Upper lobe of left lung (tissue), 6 donors: ENCODE measurements around the gene MANEAL. TPM values are rescaled to one million over a fixed set of nuclear protein-coding genes. Genes with fewer than 3 reads are reported as not detected.
A peak's percentile ranks its signal among the peaks of the same experiment; 100 is the strongest.

Experiments
- ATAC-seq, 2 donors: fragments of 200-7000 bp; cut with Tn5 transposase; one replicate each; pipeline ENCODE4 v1.9.1; 2022; ENCODE audit warnings: mild to moderate bottlenecking in 2 of 2, moderate library complexity in 2 of 2; ENCODE audit not compliant: low FRiP score in 2 of 2
- DNase-seq, 2 donors: peaks; one replicate each; pipeline ENCODE4 v3.0.0-alpha.2; 2019 to 2020
- H3K27ac ChIP-seq, 4 donors: fragments of 200-600 bp; sonication (generic); one replicate each; pipeline ENCODE4 v1.5.1; 2016 to 2019
- H3K27me3 ChIP-seq, 4 donors: fragments of 200-600 bp; sonication (generic); one replicate each; pipeline ENCODE4 v1.5.1; 2017 to 2019
- H3K36me3 ChIP-seq, 4 donors: fragments of 200-600 bp; sonication (generic); one replicate each; pipeline ENCODE4 v1.5.1; 2016 to 2019
- H3K4me1 ChIP-seq, 4 donors: fragments of 200-600 bp; sonication (generic); one replicate each; pipeline ENCODE4 v1.5.1; 2018 to 2019
- H3K4me3 ChIP-seq, 4 donors: fragments of 200-600 bp; sonication (generic); one replicate each; pipeline ENCODE4 v1.5.1; 2017 to 2019; ENCODE audit warnings: mild to moderate bottlenecking in 2 of 4, moderate library complexity in 1 of 4
- H3K9me3 ChIP-seq, 4 donors: fragments of 200-600 bp; sonication (generic); one replicate each; pipeline ENCODE4 v1.5.1; 2018 to 2019
- CTCF ChIP-seq, 6 experiments: fragments of 450-650 bp in 4 of 6; fragments of 200-600 bp in 2 of 6; sonication (generic) in 2 of 6; IDR thresholded peaks; one replicate each; pipeline ENCODE4 v1.5.1; 2016 to 2019; ENCODE audit warnings: antibody characterized with exemption in 6 of 6
- EP300 ChIP-seq, 4 donors: sonication (generic); formaldehyde crosslinking; IDR thresholded peaks; one replicate each; pipeline ENCODE4 v1.5.1; 2017; ENCODE audit warnings: antibody characterized with exemption in 4 of 4, control low read depth in 2 of 4
- POLR2A ChIP-seq, 4 donors: fragments of 450-650 bp; IDR thresholded peaks; one replicate each; pipeline ENCODE4 v1.5.1; 2016 to 2017; ENCODE audit warnings: antibody characterized with exemption in 4 of 4, mild to moderate bottlenecking in 2 of 4
- POLR2AphosphoS5 ChIP-seq, 2 donors: sonication (generic); formaldehyde crosslinking; IDR thresholded peaks; one replicate each; pipeline ENCODE4 v1.5.1; 2017; ENCODE audit warnings: antibody characterized with exemption in 2 of 2
- WGBS, 2 donors: methylation state at CpG; one replicate each; pipeline ENCODE4 v1.1.5; 2017 to 2018; 5-methylcytosine and 5-hydroxymethylcytosine counted together
- total RNA-seq, 6 donors: library from RNA; depleted of rRNA in 4 of 6; stranded (reverse); fragments of >200 nt in 4 of 6; gene quantifications; one replicate each; pipeline versions ENCODE4 v1.1.0 to v1.2.1, GENCODE V29; 2016 to 2021
- donor health status: DM: no; HTN: no; CAD: no; lungs with moderate emphysema.
- donor health status: DM: no; HTN: yes; CAD: no; lungs with severe emphysema.

Gene MANEAL
- total RNA-seq, 6 donors from 2014 or later = 2.8 to 8.1 (median 5.2) TPM

- ATAC-seq (no peak), DNase-seq (no peak)
- WGBS, 2 donors = 61 to 62% methylated on average over 2 of the region's 2 CpGs
- Histone ChIP-seq H3K4me3 (no peak overlapping the region), H3K4me1 (no peaks in the 10 kb centered on the region), H3K27me3 (peaks cover 0 to 6% (median 3%) of the 10 kb centered on the region in 4 donors), H3K27ac (no peak overlapping the region), H3K9me3 (no peaks in the 10 kb centered on the region), H3K36me3 (no peaks in the 10 kb centered on the region)
- TF ChIP-seq POLR2A (IDR thresholded peaks at IDR 0.05) = no peak
- no peak for TF ChIP-seq POLR2AphosphoS5 (IDR thresholded peaks at IDR 0.05)
- TF ChIP-seq EP300 (IDR thresholded peaks at IDR 0.05) = no peak
These were observed 34.2 kb upstream of the MANEAL start for GRCh38 chr1:37759451-37759850.

GRCh38 chr1:37761416-37762095 is 32.1 kb upstream of the MANEAL start:
- no peak overlapping the region for H3K4me3 ChIP-seq
- no peak for TF ChIP-seq POLR2A (IDR thresholded peaks at IDR 0.05)
- no peak for TF ChIP-seq POLR2AphosphoS5 (IDR thresholded peaks at IDR 0.05)
- no peak for TF ChIP-seq CTCF (IDR thresholded peaks at IDR 0.05)
- no peak for TF ChIP-seq EP300 (IDR thresholded peaks at IDR 0.05)
- ATAC-seq = peak in 1 of 2 donors; percentile 29
- no peaks in the 10 kb centered on the region for H3K36me3 ChIP-seq
- H3K27me3 ChIP-seq = peaks cover 0 to 25% (median 12%) of the 10 kb centered on the region in 4 donors
- peak in 1 of 2 donors; percentile 82 for DNase-seq
- 52 to 62% methylated on average over 27 to 53 of the region's 68 CpGs for WGBS, 2 donors
- no peaks in the 10 kb centered on the region for H3K9me3 ChIP-seq
- peaks cover 0 to 6% (median 0%) of the 10 kb centered on the region in 4 donors for H3K4me1 ChIP-seq
- no peak overlapping the region for H3K27ac ChIP-seq

GRCh38 chr1:37762516-37762915 is 31.1 kb upstream of the MANEAL start:
- Histone ChIP-seq H3K4me1 (peaks cover 0 to 6% (median 0%) of the 10 kb centered on the region in 4 donors), H3K4me3 (no peak overlapping the region), H3K27ac (no peak overlapping the region), H3K27me3 (peaks cover 0 to 25% (median 12%) of the 10 kb centered on the region in 4 donors), H3K9me3 (no peaks in the 10 kb centered on the region), H3K36me3 (no peaks in the 10 kb centered on the region)
- 56 to 68% methylated on average over 2 of the region's 2 CpGs for WGBS, 2 donors
- DNase-seq (no peak), ATAC-seq (no peak)
- TF ChIP-seq CTCF (IDR thresholded peaks at IDR 0.05) = no peak
- no peak for TF ChIP-seq POLR2AphosphoS5 (IDR thresholded peaks at IDR 0.05)
- no peak for TF ChIP-seq EP300 (IDR thresholded peaks at IDR 0.05)
- TF ChIP-seq POLR2A (IDR thresholded peaks at IDR 0.05) = no peak

GRCh38 chr1:37763791-37764413 is 29.7 kb upstream of the MANEAL start:
- no peak for ATAC-seq
- no peak overlapping the region for H3K27ac ChIP-seq
- DNase-seq = no peak
- H3K36me3 ChIP-seq = no peaks in the 10 kb centered on the region
- peaks cover 0 to 6% (median 0%) of the 10 kb centered on the region in 4 donors for H3K4me1 ChIP-seq
- 29 to 47% methylated on average over 2 to 25 of the region's 25 CpGs for WGBS, 2 donors
- no peak for TF ChIP-seq EP300 (IDR thresholded peaks at IDR 0.05)
- H3K4me3 ChIP-seq = no peak overlapping the region
- H3K27me3 ChIP-seq = peaks cover 0 to 25% (median 12%) of the 10 kb centered on the region in 4 donors
- H3K9me3 ChIP-seq = no peaks in the 10 kb centered on the region

GRCh38 chr1:37764414-37764825 is 29.2 kb upstream of the MANEAL start:
- TF ChIP-seq CTCF (IDR thresholded peaks at IDR 0.05) = no peak
- TF ChIP-seq POLR2A (IDR thresholded peaks at IDR 0.05) = no peak
- no peak for TF ChIP-seq POLR2AphosphoS5 (IDR thresholded peaks at IDR 0.05)
- TF ChIP-seq EP300 (IDR thresholded peaks at IDR 0.05) = no peak
- Histone ChIP-seq H3K4me3 (no peak overlapping the region), H3K36me3 (no peaks in the 10 kb centered on the region), H3K9me3 (no peaks in the 10 kb centered on the region), H3K27ac (no peak overlapping the region), H3K4me1 (peaks cover 0 to 6% (median 0%) of the 10 kb centered on the region in 4 donors), H3K27me3 (peaks cover 0 to 25% (median 12%) of the 10 kb centered on the region in 4 donors)
- ATAC-seq (no peak), DNase-seq (peak in 1 of 2 donors; percentile 77)
- WGBS, 2 donors = 10 to 13% methylated on average over 20 to 29 of the region's 29 CpGs
